GM18526 (cell line): Measurements from ENCODE around the gene RAD51D.
A peak's percentile ranks its signal among the peaks of the same experiment; 100 is the strongest.

Source experiments
- POLR2A ChIP-seq: IDR thresholded peaks from 3 replicates; pipeline ENCODE4 v1.6.1; 2011; ENCODE audit not compliant: insufficient read length; ENCODE audit errors: extremely low read depth

Gene RAD51D

GRCh38 chr17:35148144-35148543 is 28.5 kb upstream of the RAD51D start:
- no peak for TF ChIP-seq POLR2A

GRCh38 chr17:35147375-35147905 is 27.8 kb upstream of the RAD51D start, which contains the start of gene UNC45B:
TSS of gene UNC45B (plus strand) at chr17:35147817. CDS start at chr17:35148264, 447 bp downstream.
- TF ChIP-seq POLR2A, result no peak

DNA sequence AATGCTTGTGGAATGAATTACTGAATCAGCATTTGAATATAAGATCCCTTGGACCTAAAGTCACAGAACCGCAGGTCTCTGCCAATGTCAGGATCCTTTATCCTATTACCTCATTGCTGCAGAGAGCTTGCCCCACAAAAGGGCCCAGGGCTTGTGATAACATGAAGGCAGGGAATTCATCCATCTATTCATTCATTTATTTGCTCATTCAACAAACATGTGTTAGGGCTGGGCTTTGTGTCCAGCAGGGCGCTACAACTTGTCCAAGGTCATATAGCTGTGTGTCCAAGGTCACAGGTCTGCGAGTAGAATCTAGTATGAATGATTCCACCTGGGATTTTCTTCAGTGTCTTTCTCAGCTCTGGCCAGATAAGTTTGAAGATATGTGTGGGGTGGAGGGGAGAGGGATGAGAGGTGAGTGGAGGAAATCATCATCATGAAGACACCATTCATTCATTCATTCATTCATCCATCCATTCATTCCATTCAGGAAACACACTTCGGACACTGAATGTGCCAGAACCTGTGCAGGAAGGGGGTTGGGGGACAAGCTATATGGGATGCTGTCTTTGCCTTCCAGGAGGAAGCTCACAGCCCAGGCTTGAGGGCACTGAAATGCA is 26.7 kb upstream of the RAD51D start:
- no peak for TF ChIP-seq POLR2A

GRCh38 chr17:35144840-35145239 is 25.2 kb upstream of the RAD51D start:
- no peak for TF ChIP-seq POLR2A

- TF ChIP-seq POLR2A, result no peak
These were observed 22.8 kb upstream of the RAD51D start for GRCh38 chr17:35142467-35142796.

- TF ChIP-seq POLR2A, result peak; percentile 54
These were observed 22.2 kb upstream of the RAD51D start, which contains the start of gene NLE1 for GRCh38 chr17:35141681-35142466. TSS of gene NLE1 (minus strand) at chr17:35142303. CDS start at chr17:35142275, 28 bp downstream.

- no peak for TF ChIP-seq POLR2A
These were observed 18.6 kb upstream of the RAD51D start for GRCh38 chr17:35138218-35138617.

- no peak for TF ChIP-seq POLR2A
These were observed 15.7 kb upstream of the RAD51D start for GRCh38 chr17:35135322-35135721.

DNA sequence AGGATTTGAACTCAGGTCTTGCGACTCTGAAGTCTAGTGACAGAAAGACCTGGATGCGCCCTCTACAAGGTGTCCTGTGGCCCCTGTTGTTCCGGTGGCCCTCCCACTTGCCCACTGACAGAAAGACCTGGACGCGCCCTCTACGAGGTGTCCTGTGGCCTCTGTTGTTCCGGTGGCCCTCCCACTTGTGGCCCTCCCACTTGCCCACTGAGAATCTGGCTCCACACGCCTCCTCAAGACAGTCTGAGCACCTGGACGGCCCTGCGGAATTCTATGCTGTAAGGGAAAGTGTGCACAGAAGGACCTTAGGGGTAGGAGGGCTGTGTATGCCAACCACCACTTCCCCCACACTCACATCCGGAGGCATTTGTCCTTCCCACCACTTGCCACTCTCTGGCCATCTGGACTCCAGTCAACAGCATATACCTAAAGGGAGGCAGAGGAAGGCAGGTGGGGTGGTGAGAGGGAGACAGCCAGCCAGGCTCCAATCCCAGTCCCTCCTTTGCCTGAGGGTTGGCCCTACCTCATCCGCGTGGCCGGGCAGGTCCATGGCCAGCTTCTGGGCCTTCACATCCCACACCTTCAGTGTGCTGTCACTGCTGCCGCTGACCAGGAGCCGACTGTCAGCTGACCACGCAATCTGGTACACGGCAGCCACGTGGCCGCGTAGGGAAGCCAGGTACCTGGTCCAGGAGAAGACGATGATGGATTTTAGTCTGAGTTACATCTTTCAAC is 13.3 kb upstream of the RAD51D start:
- no peak for TF ChIP-seq POLR2A

- TF ChIP-seq POLR2A, result no peak
These were observed 12.4 kb upstream of the RAD51D start for GRCh38 chr17:35132099-35132498.

DNA sequence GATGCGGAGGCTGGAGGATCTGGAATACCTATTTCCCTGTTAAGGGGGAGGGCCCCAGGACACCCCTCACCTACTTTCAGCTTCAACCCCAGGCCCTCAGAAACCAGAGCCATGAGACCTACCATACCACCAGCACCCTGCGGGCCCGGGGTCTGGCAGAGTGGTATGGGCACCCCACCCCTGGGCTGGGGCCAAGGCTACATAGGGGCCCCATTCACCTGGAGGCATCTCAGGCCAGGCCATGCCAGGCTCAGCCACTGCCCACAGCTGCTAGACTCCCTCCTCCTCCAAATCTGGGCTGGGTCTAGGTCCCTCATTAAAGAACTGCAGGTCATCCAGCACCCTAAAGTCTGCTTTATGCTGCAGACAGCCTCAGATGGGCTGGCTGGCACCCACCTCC is 10.7 kb upstream of the RAD51D start:
- no peak for TF ChIP-seq POLR2A

- no peak for TF ChIP-seq POLR2A
These were observed 10.3 kb upstream of the RAD51D start for GRCh38 chr17:35129973-35130351.

DNA sequence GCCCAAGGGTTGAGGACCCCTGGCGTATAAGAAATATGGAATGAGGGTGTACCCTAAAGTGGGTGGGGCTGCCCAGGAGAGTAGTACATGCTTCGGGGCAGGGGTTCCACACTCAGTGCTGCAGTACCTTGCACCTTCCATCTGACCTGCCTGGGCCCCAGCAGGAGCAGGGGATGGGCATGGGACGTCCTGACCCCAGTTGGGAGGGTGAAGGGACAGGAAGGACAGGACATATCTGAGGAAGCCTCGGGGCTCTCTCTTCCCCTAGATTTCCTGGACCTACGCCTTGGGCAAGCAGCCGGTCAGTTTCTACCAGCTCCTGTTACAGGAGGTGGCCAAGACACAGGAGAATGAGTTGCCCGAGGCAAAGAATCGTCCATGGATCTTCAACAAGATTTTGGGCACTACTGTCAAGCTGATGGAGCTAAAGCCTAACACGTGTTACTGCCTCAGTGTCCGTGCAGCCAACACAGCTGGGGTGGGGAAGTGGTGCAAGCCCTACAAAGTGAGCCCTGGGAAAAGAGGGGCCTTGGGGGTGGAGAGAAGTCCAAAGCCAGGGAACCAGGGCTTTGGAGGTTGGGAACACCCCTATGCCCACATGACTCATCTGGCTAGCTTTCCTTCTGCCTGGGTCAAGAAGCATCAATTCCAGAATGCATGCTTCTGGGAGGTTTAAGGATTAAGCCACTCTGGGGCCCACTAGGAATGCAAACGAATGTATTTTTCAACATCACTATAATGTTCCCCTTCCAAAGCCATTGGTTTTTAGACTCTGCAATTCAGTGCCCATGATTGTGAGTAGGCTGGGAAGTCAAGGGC is 9.7 kb upstream of the RAD51D start:
- TF ChIP-seq POLR2A, result no peak

- no peak for TF ChIP-seq POLR2A
These were observed 8.3 kb upstream of the RAD51D start for GRCh38 chr17:35127751-35128514.
